Stimulated activated CD8-positive, alpha-beta memory T cell treated with anti-CD3 and anti-CD28 coated beads, Interleukin-4, amount 100 ng/mL, for 48 hours (primary cell): Measurements from ENCODE around the gene SLC31A1.
"Not testable (repeated sequence)": the region's sequence is repeated elsewhere in the genome, so short reads cannot be mapped to it uniquely, and the experiment has no call there.

Source experiments
- DNase-seq: peaks from one replicate; pipeline ENCODE4 v3.0.0-alpha.2; 2020

SLC31A1 gene

DNA sequence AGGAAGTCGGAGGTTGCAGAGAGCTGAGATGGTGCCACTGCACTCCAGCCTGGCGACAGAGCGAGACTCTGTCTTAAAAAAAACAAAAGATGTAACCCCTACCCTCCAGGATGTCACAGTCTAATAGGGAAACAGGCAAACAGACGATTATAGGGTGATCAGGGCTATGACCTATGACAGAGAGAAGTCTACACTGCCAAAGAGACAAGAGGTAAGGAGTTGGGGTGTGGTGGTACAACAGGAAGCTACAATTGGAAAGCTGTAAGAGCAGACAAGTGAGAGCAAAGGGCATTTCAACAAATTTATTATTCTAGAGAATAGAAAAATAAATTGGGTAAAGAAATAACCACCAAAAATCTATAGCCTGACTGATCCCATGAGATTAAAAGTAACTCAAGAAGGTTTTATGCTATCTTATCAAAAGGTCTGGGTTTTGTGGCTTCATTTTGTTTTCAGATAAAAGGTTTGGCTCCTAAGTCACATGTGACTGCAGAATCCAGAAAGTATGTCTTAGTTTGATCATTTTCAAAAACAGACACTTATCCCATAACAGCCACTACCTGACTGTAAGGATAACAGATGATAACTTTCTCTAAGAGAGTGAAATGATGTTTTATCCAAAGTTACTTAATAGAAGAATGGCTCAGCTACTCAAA is 46.7 kb downstream of the SLC31A1 start:
- no peak for DNase-seq

DNA sequence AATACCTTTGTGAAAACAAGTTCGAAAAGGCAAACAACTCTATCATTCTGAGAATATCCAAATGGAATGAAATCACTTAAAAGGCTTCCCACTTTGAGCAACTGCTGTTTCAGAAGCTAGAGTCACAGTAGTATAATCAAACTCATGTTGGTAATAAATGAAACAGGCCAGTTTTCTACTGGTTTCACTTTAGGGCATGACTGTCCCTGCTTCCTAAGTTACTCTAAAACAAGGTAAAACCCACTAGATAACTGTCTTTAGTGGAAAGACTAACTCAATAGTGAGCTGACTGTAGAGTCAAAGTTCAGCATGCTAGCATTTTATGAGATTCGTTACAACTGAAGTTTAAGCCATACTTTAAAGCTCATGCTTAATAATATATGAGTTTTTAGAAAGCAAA is 48.0 kb downstream of the SLC31A1 start:
- DNase-seq = no peak

DNA sequence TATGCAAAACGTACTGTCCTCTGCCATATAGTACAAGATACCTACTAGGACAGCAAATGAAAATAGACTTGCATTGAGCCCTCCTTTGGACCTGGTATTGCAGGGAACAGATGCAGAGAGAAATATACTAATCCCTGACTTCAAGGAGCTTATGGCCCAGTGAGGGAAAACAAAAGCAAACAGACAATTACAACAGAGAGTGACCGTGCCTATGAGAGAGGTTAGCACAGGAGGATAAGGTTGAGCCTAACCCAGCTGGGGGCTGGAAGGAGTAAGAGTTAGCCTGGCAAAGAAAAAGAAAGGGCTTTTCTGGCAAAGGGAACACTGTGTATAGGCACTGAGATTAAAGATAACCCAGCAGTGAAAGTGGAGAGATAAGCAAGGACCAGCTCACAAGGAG is 48.5 kb downstream of the SLC31A1 start:
- no peak for DNase-seq

DNA sequence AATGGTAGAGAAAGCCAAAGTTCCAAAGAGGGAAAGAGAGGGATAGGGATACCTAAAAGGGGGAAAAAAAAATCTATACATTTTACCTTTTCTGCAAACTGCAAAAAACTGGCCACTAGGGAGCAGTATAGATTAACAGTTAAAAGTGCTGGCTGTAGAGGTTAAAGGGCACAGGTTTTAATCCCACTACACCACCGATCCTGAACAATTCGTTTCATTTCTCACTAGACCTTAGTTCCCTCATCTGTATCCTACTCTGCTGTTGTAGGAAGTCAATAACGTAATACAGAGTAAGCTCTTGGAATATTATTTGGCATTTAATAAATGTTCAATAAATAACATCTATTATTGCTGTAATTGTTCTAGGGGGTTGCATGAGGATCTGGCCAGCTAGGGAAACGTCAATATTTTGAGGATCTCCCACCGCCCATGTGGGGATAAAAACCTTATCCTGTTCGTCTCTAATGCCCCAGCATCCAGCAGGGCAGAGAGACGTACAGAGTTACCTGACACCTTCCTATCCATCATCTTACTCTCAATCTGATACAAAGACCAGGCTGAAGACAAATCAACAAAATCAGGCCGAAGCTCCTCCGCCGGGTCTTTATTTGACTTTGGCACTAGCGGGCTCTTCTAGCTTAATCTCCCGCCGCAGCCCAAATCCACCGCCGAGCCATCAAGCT is 53.3 kb downstream of the SLC31A1 start:
- no peak for DNase-seq

DNA sequence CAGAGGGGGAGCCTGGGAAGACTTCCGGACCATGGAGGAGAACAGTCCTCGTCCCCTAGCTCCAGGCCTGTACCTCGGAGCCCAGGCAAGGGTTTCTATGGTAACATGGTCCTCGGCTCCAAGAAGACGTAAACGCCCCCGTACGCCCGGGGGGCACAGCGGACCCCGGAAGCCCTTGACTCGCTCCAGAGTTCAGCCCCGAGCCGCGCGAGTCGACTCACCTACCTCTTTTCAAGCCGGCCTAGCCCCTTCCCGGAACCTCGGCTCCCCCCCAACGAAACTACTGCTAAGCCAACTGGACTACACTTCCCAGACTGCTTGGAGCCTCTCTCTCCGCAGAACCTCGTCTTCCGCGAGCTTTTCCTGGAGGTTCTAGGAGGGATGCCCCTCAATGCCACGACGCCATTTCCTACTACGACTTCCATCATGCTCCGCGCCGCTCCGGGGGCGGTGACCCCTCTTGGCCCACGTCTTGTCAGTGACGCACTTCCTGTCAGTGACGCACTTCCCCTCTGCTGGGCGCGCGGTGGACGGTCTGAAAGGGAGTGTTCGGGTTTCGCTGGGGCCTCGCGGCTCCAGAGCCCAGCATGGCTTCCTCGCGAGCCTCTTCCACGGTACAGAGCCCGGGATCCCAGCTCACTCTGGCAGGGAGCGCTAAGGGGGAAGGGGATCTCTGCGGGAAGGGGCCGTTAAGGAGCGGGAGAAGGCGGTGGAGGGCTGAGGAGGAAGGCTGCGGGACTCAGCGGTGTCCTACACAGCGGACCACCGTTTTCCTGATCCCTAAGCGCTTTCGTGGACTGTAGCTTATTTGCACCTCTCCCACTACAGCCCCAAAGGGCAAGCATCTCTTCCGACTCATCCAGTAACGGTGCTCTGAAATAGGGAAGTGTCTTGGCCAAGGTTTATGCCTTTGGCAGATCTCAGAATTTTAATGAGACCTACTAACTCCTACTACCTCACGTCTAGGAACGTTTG is 54.1 kb downstream of the SLC31A1 start, which contains the start of the genes CDC26 and PRPF4:
Gene CDC26 (minus strand): TSS at position 416 of the 975 bp plus-strand sequence. CDS start 3,065 bp downstream, outside the sequence.
Gene PRPF4 (plus strand): TSS at position 502 of the 975 bp plus-strand sequence. CDS start 86 bp downstream, at position 588.
- DNase-seq = peak; percentile 97

DNA sequence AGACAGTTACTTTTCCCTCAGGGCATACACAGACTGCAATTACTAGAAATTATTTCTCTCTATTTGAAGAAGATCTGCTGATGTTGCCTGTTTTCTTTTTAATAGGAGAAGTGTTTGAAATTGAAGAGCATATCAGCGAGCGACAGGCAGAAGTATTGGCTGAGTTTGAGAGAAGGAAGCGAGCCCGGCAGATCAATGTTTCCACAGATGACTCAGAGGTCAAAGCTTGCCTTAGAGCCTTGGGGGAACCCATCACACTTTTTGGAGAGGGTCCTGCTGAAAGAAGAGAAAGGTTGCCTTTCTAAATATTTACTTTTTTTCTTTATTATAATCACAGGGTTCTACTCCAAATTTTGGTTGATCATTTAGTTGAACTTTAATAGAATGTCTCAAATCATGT is 57.5 kb downstream of the SLC31A1 start:
- DNase-seq = no peak

DNA sequence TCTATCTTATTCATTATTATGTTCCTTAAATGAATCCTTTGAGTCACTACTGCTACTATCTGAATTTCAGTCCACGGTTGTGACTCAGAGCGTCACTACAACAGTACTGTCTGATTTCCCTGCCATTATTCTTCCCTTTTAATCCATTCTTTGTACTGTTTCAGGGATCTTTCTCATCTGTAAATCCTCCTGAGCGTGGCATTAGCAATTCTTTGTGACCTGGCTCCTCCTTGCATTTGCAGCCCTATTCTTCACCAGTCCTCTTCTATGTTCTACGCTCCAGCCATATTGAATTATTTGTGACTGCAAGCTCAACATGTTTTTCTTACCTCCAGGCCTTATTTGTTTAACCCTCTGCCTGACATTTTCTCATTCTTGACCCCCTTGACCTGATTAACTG is 60.0 kb downstream of the SLC31A1 start:
- no peak for DNase-seq

DNA sequence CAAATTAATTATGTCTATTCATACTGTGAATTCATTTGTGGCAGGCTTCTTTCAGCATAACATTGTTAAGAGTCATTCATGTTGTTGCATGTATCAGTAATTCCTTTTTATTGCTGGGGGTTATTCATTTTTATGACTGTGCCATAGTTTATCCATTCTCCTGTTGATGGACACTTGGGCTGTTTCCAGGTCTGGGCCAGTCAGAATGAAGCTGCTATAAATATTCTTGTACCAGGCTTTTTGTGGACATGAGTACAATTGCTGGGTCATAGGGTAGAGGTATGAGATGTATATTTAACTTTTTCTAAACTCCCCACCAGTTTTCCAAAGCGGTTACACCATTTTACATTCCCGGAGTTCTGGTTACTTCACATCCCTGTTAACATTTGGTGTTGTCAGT is 67.7 kb downstream of the SLC31A1 start:
- no peak for DNase-seq

DNA sequence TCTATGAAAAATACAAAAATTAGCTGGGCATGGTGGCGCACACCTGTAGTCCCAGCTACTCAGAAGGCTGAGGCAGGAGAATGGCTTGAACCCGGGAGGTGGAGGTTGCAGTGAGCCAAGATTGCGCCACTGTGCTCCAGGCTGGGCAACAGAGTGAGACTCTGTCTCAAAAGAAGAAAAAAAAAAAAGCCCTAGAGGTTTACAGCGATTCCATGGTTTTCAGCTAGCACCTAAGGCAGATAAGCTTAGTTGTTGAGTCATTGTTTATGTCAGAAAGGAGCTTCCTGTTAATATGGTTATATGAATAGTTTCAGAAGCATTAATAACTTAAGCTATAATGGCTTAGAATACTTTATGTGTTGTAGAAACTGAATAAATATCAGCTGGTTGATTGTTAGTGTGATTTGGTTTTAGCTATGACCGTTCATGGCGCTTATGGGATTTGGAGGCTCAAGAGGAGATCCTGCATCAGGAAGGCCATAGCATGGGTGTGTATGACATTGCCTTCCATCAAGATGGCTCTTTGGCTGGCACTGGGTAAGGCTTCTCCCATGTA is 68.8 kb downstream of the SLC31A1 start:
- no peak for DNase-seq

DNA sequence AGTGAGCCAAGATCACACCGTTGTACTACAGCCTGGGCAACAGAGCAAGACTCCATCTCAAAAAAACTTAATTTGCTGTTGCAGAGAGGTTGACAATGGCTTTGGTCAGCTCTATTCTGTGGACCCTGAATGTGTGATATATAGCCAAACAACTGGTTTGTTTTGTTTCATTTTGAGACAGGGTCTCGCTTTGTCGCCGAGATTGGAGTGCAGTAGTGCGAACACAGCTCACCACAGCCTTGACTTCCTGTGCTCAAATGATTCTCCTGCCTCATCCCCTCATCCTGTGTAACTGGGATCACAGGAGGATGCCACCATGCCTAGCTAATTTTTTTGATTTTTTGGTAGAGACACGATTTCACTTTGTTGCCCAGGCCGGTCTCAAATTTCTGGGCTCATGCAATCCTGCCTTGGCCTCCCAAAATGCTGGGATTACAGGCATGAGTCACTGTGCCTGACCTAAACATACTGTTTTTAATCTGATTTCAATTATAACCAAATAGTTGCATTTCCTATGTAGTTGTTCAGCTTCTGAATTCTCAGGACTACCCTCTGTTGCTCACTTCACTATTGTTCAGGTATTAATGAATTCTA is 72.0 kb downstream of the SLC31A1 start:
- no peak for DNase-seq

DNA sequence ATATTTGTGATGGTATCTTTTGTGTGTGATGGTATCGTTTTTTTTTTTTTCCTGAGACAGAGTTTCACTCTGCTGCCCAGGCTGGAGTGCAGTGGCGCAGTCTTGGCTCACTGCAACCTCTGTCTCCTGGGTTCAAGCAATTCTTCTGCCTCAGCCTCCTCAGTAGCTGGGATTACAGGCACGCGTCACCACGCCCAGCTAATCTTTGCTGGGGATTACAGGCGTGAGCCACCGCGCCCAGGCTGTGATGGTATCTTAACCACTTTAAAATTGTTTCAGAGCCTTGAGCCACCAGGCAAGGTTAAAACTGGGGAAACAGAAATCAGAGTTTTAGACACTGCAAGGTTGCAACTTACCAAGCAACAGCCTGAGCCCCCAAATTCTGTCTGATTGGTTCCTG is 74.9 kb downstream of the SLC31A1 start:
- DNase-seq = not testable (repeated sequence)

DNA sequence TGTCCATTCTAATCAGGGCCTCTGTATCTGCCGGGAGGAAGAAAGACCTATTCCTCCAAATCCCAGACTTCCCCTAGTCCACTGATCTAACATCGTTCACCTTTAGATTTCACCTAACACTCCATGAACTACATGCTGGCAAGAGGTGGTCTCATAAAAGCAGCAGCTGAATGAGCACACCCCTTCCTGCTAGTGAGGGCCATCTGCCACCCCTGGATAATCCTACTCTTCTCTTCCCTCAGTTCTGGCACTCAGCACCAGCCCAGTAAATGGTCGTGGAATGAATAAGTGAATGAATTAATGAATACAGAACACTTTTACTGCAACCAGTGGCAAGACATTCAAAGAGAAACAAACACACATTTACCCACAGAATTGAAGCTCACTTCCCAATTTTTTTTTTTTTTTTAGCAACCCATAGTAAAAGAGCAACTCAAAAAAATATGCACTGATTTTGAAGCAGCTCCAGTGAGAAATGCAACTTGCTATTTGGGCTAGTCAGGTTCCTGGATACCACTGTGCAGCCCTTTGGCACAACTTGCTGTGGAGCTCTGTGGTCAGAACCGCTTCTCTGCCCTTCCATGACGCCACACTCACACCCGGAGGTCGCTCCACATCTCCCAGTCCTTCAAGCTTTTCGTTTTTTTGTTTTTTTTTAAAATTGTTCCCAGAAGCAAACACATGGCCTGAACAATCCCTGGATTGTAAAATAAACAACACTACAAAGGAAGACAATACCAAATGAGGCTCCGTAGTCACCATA is 75.6 kb downstream of the SLC31A1 start:
- no peak for DNase-seq

DNA sequence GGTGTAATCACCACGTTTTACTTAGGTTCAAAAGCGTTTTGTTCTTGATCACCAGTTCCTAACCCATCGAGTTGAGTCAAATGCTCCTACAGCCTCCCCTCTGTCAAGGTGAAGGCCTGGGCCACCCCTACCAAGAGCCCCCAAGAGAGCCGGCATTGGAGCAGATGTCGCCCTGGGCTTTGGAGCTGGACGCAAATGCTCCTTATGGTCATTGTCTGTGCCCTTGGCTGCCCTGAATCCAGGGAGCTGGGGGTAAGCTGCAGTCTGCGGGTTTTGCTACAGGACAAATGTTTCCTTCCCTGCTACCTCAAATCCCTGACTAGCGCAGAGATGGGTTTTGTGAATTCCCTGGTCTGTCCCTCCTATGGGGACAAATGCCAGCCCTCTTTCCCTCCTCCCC is 77.0 kb downstream of the SLC31A1 start:
- DNase-seq = no peak

DNA sequence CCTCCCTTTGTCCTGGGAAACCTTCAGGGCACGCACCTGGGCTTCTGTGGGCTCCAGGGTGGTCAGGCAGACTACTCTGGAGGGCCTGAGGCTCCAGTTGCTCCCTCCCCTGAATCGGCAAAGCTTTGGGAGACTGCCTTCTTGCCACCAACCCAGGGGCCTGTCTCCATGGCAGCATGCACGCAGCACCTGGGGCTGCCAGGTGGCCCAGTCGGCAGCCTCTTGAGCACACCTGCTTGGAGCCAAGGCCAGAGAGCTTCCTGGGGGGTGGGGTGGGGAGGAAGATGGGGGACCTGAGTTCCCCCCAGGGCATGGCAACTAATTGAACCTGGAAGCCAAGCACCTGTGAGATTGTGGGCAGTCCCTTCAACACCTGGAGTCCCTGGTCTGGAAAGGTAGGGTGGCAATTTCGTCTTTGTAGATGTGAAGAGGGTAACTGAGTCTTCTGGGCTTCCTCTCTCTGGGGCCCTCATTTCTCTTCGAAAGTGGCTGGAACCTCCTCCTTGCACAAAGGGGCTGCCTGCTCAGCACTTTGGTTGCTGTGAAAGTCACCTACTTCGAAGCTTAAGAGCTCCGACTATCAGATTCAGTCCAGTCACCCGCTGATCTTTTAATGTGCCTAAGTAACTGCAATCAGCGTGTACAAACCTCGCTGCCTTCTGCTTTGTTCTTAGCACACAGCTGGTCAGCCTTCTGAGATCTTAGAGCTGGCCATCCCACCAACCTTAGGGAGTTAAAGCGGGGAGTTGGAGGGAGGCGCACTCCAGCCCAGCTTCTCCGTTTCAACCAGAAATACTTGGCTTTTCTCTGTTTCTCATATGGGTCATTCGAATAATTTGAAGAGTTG is 77.8 kb downstream of the SLC31A1 start:
- no peak for DNase-seq

DNA sequence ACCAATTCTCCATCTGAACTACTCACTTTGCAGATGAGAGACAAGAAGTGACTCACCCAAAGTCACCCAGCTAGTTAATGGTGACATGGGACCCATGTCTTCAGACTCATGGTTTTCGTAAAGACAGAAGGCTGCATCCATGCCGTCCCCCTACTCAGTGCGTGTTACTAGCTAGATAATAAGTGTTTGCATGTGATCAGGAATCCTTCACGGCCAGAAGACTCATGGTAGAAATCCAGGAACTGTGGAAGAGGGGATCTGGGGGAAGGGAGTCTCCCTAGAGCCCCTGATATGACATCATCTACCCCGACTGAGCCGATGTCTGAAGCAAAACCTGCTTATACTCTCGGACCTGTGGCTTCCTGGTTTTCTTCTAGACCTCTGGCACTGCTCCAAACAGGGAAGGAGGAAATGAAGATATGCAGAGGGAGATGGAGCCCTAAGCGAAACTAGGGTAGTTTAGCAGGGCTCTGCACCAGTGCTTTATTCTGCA is 78.5 kb downstream of the SLC31A1 start:
- DNase-seq = no peak

DNA sequence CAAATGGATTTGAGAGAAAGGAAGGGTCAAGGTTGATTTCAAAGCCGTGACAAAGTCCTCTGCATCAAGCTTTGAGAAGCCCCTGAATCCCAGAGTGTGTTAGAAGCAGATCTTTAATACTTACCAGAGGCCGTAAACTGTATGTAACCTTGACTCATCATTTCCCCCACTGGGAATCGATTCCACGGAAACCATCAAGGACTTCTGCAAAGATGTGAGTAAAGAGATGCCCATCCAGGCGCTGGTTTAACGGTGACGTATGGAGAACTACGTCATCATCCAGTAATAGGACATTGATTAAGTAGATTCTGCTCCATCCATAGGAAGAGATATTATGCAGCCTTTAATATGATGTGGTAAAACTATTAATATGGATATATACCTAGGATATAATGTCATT is 80.2 kb downstream of the SLC31A1 start:
- no peak for DNase-seq

DNA sequence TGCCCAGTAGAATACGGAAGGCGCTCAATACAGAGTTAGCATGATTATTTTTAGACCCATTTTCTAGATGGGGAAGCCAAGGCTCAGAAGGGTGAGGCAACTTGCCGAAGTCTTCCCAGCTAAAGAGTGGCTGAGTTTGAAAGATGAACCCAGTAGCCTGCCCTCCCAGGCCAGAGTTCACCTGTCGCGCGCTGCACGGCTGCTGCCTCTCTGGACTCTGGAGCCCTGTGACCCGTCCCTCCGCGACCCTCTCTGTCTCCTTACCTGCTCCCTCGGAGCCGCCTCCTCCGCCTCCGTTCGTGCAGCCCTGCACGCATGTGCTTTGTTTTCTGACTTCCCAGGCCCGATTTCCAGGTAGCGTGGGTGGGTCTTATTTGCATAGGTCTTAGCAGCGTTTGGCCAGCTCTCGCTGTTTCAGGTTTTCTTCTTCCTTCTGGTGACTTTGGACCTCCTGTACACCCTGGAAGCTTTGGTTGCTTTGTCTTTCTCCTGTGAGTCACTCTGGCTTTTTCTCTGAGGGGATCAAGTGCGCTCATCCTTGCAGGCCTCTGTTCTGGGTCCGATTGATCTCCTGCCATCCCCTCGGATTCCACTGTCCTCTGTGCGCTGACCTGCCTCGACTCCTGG is 81.6 kb downstream of the SLC31A1 start, which contains the start of gene RNF183:
Gene RNF183 (minus strand): TSS at position 585 of the 627 bp plus-strand sequence. CDS start 5,192 bp downstream, outside the sequence.
- DNase-seq = no peak

DNA sequence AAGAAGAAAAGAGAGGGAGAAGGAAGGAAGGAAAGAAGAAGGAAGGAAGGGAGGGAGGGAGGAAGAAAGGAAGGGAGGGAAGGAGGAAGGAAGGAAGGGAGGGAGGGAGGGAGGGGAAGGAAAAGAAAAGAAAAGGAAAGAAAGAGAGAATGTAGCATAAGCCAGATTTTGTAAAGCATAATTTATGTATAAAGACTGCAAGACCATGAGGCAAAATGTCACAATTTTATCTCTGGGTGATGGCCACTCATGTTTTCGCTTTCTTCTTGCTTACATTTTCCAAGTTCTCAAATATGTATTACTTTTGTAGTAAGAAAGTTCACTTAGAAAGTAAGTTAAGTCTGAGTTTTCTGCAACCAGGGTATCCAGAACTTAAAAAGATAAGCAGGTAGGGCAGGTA is 85.2 kb downstream of the SLC31A1 start:
- no peak for DNase-seq

DNA sequence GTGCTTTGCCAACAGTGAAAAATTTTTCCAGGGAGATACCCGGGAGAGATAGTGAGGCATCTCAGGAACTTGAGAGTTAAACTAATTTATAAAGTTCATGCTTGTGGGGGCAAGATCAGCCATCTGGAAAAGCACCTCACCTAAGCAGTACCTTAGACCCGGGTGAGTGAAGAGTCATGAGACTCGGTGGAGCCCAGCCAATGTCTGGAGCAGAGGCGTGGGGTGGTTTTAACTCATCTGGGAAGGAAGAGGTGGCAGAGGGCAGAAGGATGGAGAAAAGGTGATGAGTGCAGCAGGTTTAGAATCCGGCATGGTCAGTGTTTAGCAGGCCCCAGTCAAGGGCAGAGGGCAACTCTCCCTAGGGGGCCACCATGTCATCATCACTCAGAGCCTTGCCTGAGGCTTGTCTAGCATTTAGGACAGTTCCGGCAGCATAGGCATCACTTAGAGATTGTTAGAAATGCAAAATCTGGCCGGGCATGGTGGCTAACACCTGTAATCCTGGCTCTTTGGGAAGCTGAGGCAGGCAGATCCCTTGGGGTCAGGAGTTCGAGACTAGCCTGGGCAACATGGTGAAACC is 86.1 kb downstream of the SLC31A1 start:
- no peak for DNase-seq
